Stomach (tissue), 9 donors: ENCODE measurements around the gene INHBA. TPM values are rescaled to one million over a fixed set of nuclear protein-coding genes. Genes with fewer than 3 reads are reported as not detected.

Experiments used
- DNase-seq, 2 donors: peaks; one replicate each; pipeline versions ENCODE4 v3.0.0 to v3.0.0-alpha.2; 2013 to 2019
- H3K27ac ChIP-seq, 5 donors: fragments of 200-600 bp in 4 of 5; sonication (generic) in 4 of 5; one replicate each; pipeline ENCODE4 v1.5.1; 2013 to 2019; ENCODE audit warnings: mild to moderate bottlenecking in 1 of 5, moderate library complexity in 1 of 5
- H3K27me3 ChIP-seq, 3 donors: fragments of 200-600 bp; sonication (generic); one replicate each; pipeline ENCODE4 v1.5.1; 2017 to 2019; ENCODE audit warnings: mixed run types in 1 of 3
- H3K36me3 ChIP-seq, 4 donors: fragments of 200-600 bp; sonication (generic); 1 replicate in 3 of 4; 2 replicates in 1 of 4; pipeline ENCODE4 v1.5.1; 2016 to 2019
- H3K4me1 ChIP-seq, 4 donors: fragments of 200-600 bp; sonication (generic); one replicate each; pipeline ENCODE4 v1.5.1; 2016 to 2019
- H3K4me3 ChIP-seq, 4 donors: fragments of 200-600 bp; sonication (generic) in 3 of 4; one replicate each; pipeline ENCODE4 v1.5.1; 2016 to 2019; ENCODE audit warnings: mild to moderate bottlenecking in 1 of 4
- H3K9me3 ChIP-seq, 4 donors: fragments of 200-600 bp; sonication (generic); one replicate each; pipeline ENCODE4 v1.5.1; 2016 to 2019
- EP300 ChIP-seq: sonication (generic); formaldehyde crosslinking; IDR thresholded peaks from one replicate; pipeline ENCODE4 v1.6.1; 2017; ENCODE audit warnings: antibody characterized with exemption
- POLR2A ChIP-seq, 4 donors: fragments of 450-650 bp; IDR thresholded peaks; one replicate each; pipeline ENCODE4 v1.6.1; 2016; ENCODE audit warnings: antibody characterized with exemption in 4 of 4, control low read depth in 2 of 4, mild to moderate bottlenecking in 1 of 4, moderate library complexity in 1 of 4
- POLR2AphosphoS5 ChIP-seq, 3 donors: sonication (generic); formaldehyde crosslinking; IDR thresholded peaks; one replicate each; pipeline ENCODE4 v1.6.1; 2016; ENCODE audit warnings: antibody characterized with exemption in 3 of 3
- WGBS, 5 donors: extraction: QIAGEN DNeasy Blood & Tissue Kit in 3 of 5; methylation state at CpG; one replicate each; pipeline versions ENCODE4 v1.1.5 to v1.1.7; 2013 to 2018; 5-methylcytosine and 5-hydroxymethylcytosine counted together
- intact Hi-C: fragments of 100-400 bp; cut with DNase I; formaldehyde crosslinking; loops from one replicate; pipeline ENCODE4 v1.15.1; 2023; ENCODE audit warnings: low total_unique reads
- polyA plus RNA-seq, 3 donors: library from polyadenylated mRNA; stranded (reverse); fragments of 200-250 nt; gene quantifications; one replicate each; pipeline ENCODE4 v1.2.3, GENCODE V29; 2013
- total RNA-seq, 5 donors: library from RNA; depleted of rRNA; stranded (reverse); fragments of >200 nt; gene quantifications; one replicate each; pipeline versions ENCODE4 v1.1.0 to v1.2.3, GENCODE V29; 2014 to 2016
- TF ChIP-seq, protein P1 (sequence below), 7 experiments: fragments of 450-650 bp in 4 of 7; fragments of 200-600 bp in 3 of 7; sonication (generic) in 3 of 7; IDR thresholded peaks; one replicate each; pipeline ENCODE4 v1.5.1; 2016 to 2019; ENCODE audit warnings: antibody characterized with exemption in 7 of 7, control low read depth in 2 of 7, mild to moderate bottlenecking in 1 of 7
- donor health status: healthy with polysubstance abuse.
- donor health status: Bipolar disorder and iron deficiency.
- donor health status: healthy.

The INHBA gene
- total and polyA plus RNA-seq, 8 donors = 0.44 to 4.8 (median 0.85) TPM; not detected in 3

DNA sequence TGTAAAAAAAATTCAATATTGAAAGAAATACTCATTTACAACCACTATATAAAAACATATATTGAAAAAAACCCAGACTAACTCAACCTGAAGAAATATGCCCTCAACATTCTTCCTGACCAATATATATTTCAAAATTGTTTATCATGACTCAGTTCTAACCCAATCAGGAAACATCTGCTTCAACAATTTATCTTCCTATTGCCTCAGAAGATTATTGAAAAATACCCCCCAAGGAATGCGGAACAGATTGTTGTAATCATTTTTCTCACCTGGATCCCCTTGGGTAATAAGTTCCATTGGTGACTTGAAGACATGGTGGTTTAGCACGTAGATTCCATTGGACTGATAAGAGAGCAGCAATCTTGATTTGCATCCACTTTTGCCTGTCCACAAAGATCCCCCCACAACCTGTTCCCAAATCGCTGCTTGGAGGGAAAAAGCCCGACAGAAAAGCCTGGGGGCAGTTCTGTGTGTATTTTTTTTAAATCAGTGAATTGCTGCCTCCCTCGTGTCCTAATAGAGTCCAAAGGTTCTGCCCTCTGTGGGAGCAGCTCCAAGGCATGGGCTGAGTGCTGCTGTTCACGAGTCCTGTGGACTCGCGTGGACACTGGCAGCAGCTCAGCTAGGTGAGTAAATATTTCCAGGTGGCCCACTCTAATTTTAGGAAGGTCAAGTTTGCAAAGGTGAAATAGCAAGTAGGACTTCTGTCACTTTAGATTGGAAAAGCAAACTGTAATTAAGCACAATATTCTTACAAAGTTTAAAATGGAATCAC is 5.9 kb upstream of the INHBA start:
- intact Hi-C loops = no loop called here
- 51 to 66% (median 63%) methylated on average over 8 of the region's 8 CpGs for WGBS, 5 donors
- no peak for TF ChIP-seq POLR2AphosphoS5 (IDR thresholded peaks at IDR 0.05)
- no peak for DNase-seq
- Histone ChIP-seq H3K4me1 (peaks cover 8 to 29% (median 17%) of the 10 kb centered on the region in 4 donors), H3K4me3 (no peak overlapping the region), H3K9me3 (no peaks in the 10 kb centered on the region), H3K27me3 (no peaks in the 10 kb centered on the region), H3K27ac (no peak overlapping the region), H3K36me3 (no peaks in the 10 kb centered on the region)

- 76 to 81% (median 78%) methylated on average over 18 of the region's 18 CpGs for WGBS, 5 donors
- Histone ChIP-seq H3K27me3 (peaks cover 0 to 6% (median under 1%) of the 10 kb centered on the region in 3 donors), H3K27ac (peak overlapping the region in 1 of 5 donors; percentile 88), H3K4me3 (peak overlapping the region in 1 of 4 donors; percentile 60), H3K4me1 (peaks cover 8 to 31% (median 17%) of the 10 kb centered on the region in 4 donors), H3K36me3 (no peaks in the 10 kb centered on the region), H3K9me3 (no peaks in the 10 kb centered on the region)
- no peak for DNase-seq
- no peak for TF ChIP-seq EP300
- intact Hi-C loops = no loop called here
Measured at GRCh38 chr7:41706228-41706930, 3.5 kb upstream of the INHBA start.

DNA sequence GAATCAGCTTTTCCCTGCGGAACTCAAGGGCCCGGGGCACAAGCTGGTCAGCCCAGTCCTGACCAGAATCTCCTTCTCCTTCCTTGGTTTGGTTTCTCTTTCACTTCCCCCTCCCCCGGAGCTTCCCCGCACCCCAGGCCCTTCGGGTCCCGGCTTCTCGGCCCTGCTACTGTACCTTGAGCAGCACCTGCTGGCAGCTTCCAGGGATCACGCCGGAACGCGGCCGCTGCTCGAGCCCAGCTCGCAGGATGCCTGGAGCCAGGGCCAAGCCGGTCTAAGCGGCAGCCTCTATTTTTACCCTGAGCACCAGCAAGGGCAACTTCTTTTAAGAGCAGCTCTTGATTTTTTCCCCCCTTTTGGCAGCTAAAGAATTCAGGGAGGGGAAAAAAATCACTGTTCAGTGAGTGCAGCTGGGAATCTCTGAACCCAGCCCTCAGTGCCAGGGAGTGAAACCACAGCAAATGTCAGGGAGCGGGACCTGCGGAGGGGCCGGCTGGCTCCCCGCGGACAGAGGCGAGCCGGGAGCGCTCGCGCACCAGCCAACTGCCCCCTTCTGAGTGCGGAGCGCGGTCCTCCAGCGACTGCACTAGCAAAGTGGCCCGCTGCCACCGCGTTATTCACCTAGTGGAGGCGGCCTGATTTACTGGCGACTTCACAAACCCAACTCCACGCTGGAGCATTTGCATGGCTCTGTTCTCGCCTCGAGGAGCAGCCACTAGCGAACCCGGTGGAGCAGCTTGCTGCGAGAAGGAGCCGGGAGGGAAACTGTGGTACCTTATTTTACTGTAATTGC is 2.4 kb upstream of the INHBA start:
- Histone ChIP-seq H3K27me3 (peaks cover 0 to 17% (median 5%) of the 10 kb centered on the region in 3 donors), H3K36me3 (no peaks in the 10 kb centered on the region), H3K4me3 (peak overlapping the region; percentile 50 to 60 (median 54)), H3K27ac (peak overlapping the region; percentile 70 to 88 (median 75)), H3K4me1 (peaks cover 8 to 41% (median 18%) of the 10 kb centered on the region in 4 donors), H3K9me3 (no peaks in the 10 kb centered on the region)
- TF ChIP-seq POLR2A (IDR thresholded peaks at IDR 0.05) = no peak
- peak in 1 of 3 donors; percentile 14 for TF ChIP-seq POLR2AphosphoS5 (IDR thresholded peaks at IDR 0.05)
- no peak for TF ChIP-seq EP300
- TF ChIP-seq, protein P1, sequence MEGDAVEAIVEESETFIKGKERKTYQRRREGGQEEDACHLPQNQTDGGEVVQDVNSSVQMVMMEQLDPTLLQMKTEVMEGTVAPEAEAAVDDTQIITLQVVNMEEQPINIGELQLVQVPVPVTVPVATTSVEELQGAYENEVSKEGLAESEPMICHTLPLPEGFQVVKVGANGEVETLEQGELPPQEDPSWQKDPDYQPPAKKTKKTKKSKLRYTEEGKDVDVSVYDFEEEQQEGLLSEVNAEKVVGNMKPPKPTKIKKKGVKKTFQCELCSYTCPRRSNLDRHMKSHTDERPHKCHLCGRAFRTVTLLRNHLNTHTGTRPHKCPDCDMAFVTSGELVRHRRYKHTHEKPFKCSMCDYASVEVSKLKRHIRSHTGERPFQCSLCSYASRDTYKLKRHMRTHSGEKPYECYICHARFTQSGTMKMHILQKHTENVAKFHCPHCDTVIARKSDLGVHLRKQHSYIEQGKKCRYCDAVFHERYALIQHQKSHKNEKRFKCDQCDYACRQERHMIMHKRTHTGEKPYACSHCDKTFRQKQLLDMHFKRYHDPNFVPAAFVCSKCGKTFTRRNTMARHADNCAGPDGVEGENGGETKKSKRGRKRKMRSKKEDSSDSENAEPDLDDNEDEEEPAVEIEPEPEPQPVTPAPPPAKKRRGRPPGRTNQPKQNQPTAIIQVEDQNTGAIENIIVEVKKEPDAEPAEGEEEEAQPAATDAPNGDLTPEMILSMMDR (IDR thresholded peaks at IDR 0.05) = peak in 5 of 7 experiments; percentile 40 to 57 (median 51)
- WGBS, 5 donors = 1 to 4% (median 2%) methylated on average over 31 to 42 of the region's 42 CpGs
- DNase-seq = peak; percentile 90 to 95
- intact Hi-C loops = no loop called here

DNA sequence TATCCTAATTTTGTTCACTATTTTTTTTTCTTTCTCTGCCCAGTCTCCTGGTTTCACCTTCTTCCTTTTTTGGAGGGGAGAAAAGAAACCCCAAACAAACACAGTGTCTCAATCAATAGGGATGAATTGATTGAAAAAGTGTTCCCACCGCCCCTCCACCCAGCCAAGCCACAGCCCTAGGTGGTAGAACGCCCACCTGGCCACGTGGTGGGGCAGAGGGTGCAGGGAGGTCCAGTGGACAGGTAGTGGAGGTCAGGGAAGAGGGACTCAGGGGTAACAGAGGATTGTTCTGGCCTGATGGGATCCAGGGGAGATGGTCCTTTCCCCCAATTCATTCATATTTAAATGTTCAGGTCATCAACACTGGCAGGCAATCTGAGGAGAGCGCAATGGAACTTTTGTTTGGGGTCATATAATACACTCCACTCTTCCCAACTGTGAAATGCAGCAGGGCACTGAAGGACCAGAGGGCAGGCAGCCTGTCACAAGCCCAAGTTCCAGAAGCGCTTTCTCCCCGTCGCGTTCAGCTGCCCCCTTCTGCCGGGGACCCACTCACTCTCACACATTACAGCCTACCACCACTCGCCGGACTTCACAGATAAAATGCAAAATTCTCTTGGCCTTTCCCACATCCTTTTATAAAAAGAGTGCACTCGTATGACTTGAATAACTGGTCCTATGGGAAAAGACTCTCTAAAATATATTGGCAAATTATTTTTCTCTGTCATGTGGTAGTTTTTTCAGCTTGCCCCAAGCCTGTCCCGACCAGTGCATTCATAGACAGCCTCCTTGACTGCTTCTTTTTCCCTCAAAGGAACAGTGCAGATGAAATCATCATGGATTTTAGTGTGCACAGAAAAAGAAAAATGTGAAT is 1.6 kb downstream of the INHBA start:
- Histone ChIP-seq H3K27me3 (peaks cover 0 to 41% (median 16%) of the 10 kb centered on the region in 3 donors), H3K4me3 (peak overlapping the region in 2 of 4 donors; percentile 33 to 44), H3K36me3 (no peaks in the 10 kb centered on the region), H3K27ac (peak overlapping the region in 2 of 5 donors; percentile 67 to 79), H3K4me1 (peaks cover 8 to 65% (median 28%) of the 10 kb centered on the region in 4 donors), H3K9me3 (no peaks in the 10 kb centered on the region)
- intact Hi-C loops = no loop called here
- 31 to 55% (median 42%) methylated on average over 13 of the region's 13 CpGs for WGBS, 5 donors
- TF ChIP-seq POLR2A (IDR thresholded peaks at IDR 0.05) (no peak), POLR2AphosphoS5 (IDR thresholded peaks at IDR 0.05) (no peak), EP300 (no peak)
- TF ChIP-seq, protein P1 (IDR thresholded peaks at IDR 0.05) = no peak
- peak in 1 of 2 donors; percentile 6 for DNase-seq
